ENCODE measurements around the gene SULT1A1. TPM values are rescaled to one million over a fixed set of nuclear protein-coding genes. Genes with fewer than 3 reads are reported as not detected.

The SULT1A1 gene
- polyA plus RNA-seq, 3 donors = 96.3 to 362 (median 320) TPM

GRCh38 chr16:28575446-28576109 lies 34.3 kb downstream of the SULT1A1 start:
- peaks cover 17% of the 10 kb centered on the region for H3K79me2 ChIP-seq (ENCODE audit: insufficient read depth, low read length)
- peaks cover 26% of the 10 kb centered on the region for H3K4me1 Mint-ChIP-seq

GRCh38 chr16:28574925-28575324 lies 34.9 kb downstream of the SULT1A1 start:
- Mint-ChIP-seq H3K4me1 (peaks cover 26% of the 10 kb centered on the region), H3K36me3 (peaks cover 15 to 20% of the 10 kb centered on the region in 2 donors), H3K9me3 (no peaks in the 10 kb centered on the region), H3K27me3 (ENCODE audit: low read depth in 3 of 3) (peaks cover 1 to 3% (median 2%) of the 10 kb centered on the region in 3 donors), H3K27ac (no peak overlapping the region), H3K4me3 (no peak overlapping the region)
- DNase-seq = no peak
- TF ChIP-seq CTCF (IDR thresholded peaks at IDR 0.05) = no peak
- peaks cover 20 to 22% of the 10 kb centered on the region in 2 donors for H3K4me1 ChIP-seq (ENCODE audit: control insufficient read depth in 1 of 2, insufficient read depth in 2 of 2, low read length in 2 of 2)
- H3K9ac ChIP-seq (ENCODE audit: insufficient read depth, low read length, poor library complexity, severe bottlenecking) = no peak overlapping the region
- intact Hi-C loops (cut with micrococcal nuclease) = no loop called here
- H3K27me3 ChIP-seq (ENCODE audit: control insufficient read depth in 2 of 2, insufficient read depth in 2 of 2, low read length in 2 of 2) = no peaks in the 10 kb centered on the region
- H3K4me2 ChIP-seq (replicated peaks; ENCODE audit: extremely low read depth, low read length, poor library complexity, severe bottlenecking) = no peak overlapping the region
- peaks cover 32% of the 10 kb centered on the region for H4K20me1 ChIP-seq (ENCODE audit: insufficient read depth, low read length)
- no peak overlapping the region for H3K4me3 ChIP-seq (replicated peaks in 1 of 3; ENCODE audit: low read depth in 2 of 3, low read length in 3 of 3)
- H3K27ac ChIP-seq (ENCODE audit: low read depth in 1 of 2, low read length in 2 of 2) = no peak overlapping the region
- H3K36me3 ChIP-seq (replicated peaks in 1 of 2; ENCODE audit: control insufficient read depth in 1 of 2, insufficient read depth in 2 of 2, low read length in 2 of 2) = no peaks in the 10 kb centered on the region
- WGBS (ENCODE audit: insufficient coverage) = 100% methylated on average over 1 of the region's 2 CpGs
- no peak overlapping the region for H2AFZ ChIP-seq (ENCODE audit: insufficient read depth, low read depth, low read length, poor library complexity, severe bottlenecking)
- H3K79me2 ChIP-seq (ENCODE audit: insufficient read depth, low read length) = peaks cover 20% of the 10 kb centered on the region
- H3K9me3 ChIP-seq (replicated peaks in 1 of 2; ENCODE audit: control insufficient read depth in 1 of 2, insufficient read depth in 1 of 2, low read length in 2 of 2) = no peaks in the 10 kb centered on the region

More at GRCh38 chr16:28575446-28576109, 34.3 kb downstream of the SULT1A1 start:
- Mint-ChIP-seq H3K27me3 (ENCODE audit: low read depth in 3 of 3) (peaks cover 1 to 3% (median 2%) of the 10 kb centered on the region in 3 donors), H3K4me3 (no peak overlapping the region), H3K36me3 (peaks cover 15 to 20% of the 10 kb centered on the region in 2 donors), H3K27ac (peak overlapping the region in 1 of 7 donors; percentile 49), H3K9me3 (no peaks in the 10 kb centered on the region)
- no peak for TF ChIP-seq CTCF (IDR thresholded peaks at IDR 0.05)
- DNase-seq = no peak
- Histone ChIP-seq H3K27me3 (ENCODE audit: control insufficient read depth in 2 of 2, insufficient read depth in 2 of 2, low read length in 2 of 2) (no peaks in the 10 kb centered on the region), H3K36me3 (replicated peaks in 1 of 2; ENCODE audit: control insufficient read depth in 1 of 2, insufficient read depth in 2 of 2, low read length in 2 of 2) (peaks cover 0 to 6% of the 10 kb centered on the region in 2 donors), H3K9me3 (replicated peaks in 1 of 2; ENCODE audit: control insufficient read depth in 1 of 2, insufficient read depth in 1 of 2, low read length in 2 of 2) (no peaks in the 10 kb centered on the region), H3K9ac (ENCODE audit: insufficient read depth, low read length, poor library complexity, severe bottlenecking) (no peak overlapping the region), H3K4me2 (replicated peaks; ENCODE audit: extremely low read depth, low read length, poor library complexity, severe bottlenecking) (no peak overlapping the region), H3K4me1 (ENCODE audit: control insufficient read depth in 1 of 2, insufficient read depth in 2 of 2, low read length in 2 of 2) (peaks cover 20 to 22% of the 10 kb centered on the region in 2 donors), H4K20me1 (ENCODE audit: insufficient read depth, low read length) (peaks cover 28% of the 10 kb centered on the region), H2AFZ (ENCODE audit: insufficient read depth, low read depth, low read length, poor library complexity, severe bottlenecking) (no peak overlapping the region), H3K27ac (ENCODE audit: low read depth in 1 of 2, low read length in 2 of 2) (no peak overlapping the region), H3K4me3 (replicated peaks in 1 of 3; ENCODE audit: low read depth in 2 of 3, low read length in 3 of 3) (no peak overlapping the region)
- intact Hi-C loops (cut with micrococcal nuclease) = no loop called here
- 93% methylated on average over 3 of the region's 8 CpGs for WGBS (ENCODE audit: insufficient coverage)

All from CD14-positive monocyte (primary cell).